HL-60 (cell line): ENCODE data around the gene CSMD2.

Experiments used
- DNase-seq, 2 experiments: peaks; one replicate each; pipeline ENCODE4 v3.0.0-alpha.2; 2010 to 2020; ENCODE audit warnings: low read depth in 1 of 2, low spot score in 1 of 2
- H3K27ac ChIP-seq: fragments of 250-450 bp; sonication (Bioruptor Pico); replicated peaks from 2 replicates; pipeline ENCODE4 v1.5.1; 2020; ENCODE audit warnings: mild to moderate bottlenecking, moderate library complexity
- H3K27me3 ChIP-seq: fragments of 250-450 bp; sonication (Bioruptor Pico); 2 replicates; pipeline ENCODE4 v1.5.1; 2021; ENCODE audit warnings: mild to moderate bottlenecking, moderate library complexity; ENCODE audit not compliant: insufficient read depth, poor library complexity, severe bottlenecking
- H3K4me3 ChIP-seq: replicated peaks from 2 replicates; pipeline ENCODE4 v1.5.1; 2011; ENCODE audit warnings: mild to moderate bottlenecking, control low read depth, low read length; ENCODE audit not compliant: insufficient read depth
- GABPA ChIP-seq: IDR thresholded peaks from 2 replicates; pipeline ENCODE4 v1.6.1; 2012; ENCODE audit warnings: low read depth
- POLR2AphosphoS5 ChIP-seq: IDR thresholded peaks from 2 replicates; pipeline ENCODE4 v1.6.1; 2012; ENCODE audit warnings: low read depth
- SPI1 ChIP-seq: IDR thresholded peaks from 2 replicates; pipeline ENCODE4 v1.6.1; 2012; ENCODE audit warnings: low read depth, mild to moderate bottlenecking, borderline replicate concordance
- TF ChIP-seq, protein P1 (sequence below): IDR thresholded peaks from one replicate; pipeline ENCODE4 v1.5.1; 2011; ENCODE audit warnings: low read length, control low read depth, inconsistent platforms; ENCODE audit not compliant: insufficient read depth
- TF ChIP-seq, protein P2 (sequence below): IDR thresholded peaks from 2 replicates; pipeline ENCODE4 v1.6.1; 2012; ENCODE audit warnings: low read depth; ENCODE audit not compliant: insufficient replicate concordance

Gene CSMD2

DNA sequence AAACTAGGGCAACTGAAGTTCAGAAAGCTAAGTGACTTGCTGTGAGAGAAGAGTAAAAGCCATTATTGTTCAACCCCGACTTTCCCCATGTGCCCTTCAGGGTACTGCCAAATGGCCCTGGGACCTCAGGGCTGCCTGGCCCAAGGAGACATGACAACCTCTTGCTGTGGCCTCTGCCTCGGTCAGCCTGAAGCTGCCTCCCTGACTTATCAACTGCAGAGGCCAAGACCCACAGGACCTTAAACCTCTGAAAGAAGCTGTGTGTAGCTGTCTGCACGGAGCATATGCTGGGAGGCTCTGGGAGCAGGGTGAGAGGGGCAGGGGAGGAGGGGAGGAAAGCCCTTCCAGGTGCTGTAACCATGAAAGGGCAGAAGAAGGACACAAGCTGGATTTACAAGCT is 265.3 kb downstream of the CSMD2 start:
- no peak overlapping the region for H3K4me3 ChIP-seq
- H3K27me3 ChIP-seq: peaks cover 2% of the 10 kb centered on the region
- no peak for TF ChIP-seq GABPA
- TF ChIP-seq, protein P1, sequence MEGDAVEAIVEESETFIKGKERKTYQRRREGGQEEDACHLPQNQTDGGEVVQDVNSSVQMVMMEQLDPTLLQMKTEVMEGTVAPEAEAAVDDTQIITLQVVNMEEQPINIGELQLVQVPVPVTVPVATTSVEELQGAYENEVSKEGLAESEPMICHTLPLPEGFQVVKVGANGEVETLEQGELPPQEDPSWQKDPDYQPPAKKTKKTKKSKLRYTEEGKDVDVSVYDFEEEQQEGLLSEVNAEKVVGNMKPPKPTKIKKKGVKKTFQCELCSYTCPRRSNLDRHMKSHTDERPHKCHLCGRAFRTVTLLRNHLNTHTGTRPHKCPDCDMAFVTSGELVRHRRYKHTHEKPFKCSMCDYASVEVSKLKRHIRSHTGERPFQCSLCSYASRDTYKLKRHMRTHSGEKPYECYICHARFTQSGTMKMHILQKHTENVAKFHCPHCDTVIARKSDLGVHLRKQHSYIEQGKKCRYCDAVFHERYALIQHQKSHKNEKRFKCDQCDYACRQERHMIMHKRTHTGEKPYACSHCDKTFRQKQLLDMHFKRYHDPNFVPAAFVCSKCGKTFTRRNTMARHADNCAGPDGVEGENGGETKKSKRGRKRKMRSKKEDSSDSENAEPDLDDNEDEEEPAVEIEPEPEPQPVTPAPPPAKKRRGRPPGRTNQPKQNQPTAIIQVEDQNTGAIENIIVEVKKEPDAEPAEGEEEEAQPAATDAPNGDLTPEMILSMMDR: no peak
- TF ChIP-seq POLR2AphosphoS5: no peak
- no peak for TF ChIP-seq SPI1
- TF ChIP-seq, protein P2, sequence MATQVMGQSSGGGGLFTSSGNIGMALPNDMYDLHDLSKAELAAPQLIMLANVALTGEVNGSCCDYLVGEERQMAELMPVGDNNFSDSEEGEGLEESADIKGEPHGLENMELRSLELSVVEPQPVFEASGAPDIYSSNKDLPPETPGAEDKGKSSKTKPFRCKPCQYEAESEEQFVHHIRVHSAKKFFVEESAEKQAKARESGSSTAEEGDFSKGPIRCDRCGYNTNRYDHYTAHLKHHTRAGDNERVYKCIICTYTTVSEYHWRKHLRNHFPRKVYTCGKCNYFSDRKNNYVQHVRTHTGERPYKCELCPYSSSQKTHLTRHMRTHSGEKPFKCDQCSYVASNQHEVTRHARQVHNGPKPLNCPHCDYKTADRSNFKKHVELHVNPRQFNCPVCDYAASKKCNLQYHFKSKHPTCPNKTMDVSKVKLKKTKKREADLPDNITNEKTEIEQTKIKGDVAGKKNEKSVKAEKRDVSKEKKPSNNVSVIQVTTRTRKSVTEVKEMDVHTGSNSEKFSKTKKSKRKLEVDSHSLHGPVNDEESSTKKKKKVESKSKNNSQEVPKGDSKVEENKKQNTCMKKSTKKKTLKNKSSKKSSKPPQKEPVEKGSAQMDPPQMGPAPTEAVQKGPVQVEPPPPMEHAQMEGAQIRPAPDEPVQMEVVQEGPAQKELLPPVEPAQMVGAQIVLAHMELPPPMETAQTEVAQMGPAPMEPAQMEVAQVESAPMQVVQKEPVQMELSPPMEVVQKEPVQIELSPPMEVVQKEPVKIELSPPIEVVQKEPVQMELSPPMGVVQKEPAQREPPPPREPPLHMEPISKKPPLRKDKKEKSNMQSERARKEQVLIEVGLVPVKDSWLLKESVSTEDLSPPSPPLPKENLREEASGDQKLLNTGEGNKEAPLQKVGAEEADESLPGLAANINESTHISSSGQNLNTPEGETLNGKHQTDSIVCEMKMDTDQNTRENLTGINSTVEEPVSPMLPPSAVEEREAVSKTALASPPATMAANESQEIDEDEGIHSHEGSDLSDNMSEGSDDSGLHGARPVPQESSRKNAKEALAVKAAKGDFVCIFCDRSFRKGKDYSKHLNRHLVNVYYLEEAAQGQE: no peak
- DNase-seq: no peak
- no peak overlapping the region for H3K27ac ChIP-seq

DNA sequence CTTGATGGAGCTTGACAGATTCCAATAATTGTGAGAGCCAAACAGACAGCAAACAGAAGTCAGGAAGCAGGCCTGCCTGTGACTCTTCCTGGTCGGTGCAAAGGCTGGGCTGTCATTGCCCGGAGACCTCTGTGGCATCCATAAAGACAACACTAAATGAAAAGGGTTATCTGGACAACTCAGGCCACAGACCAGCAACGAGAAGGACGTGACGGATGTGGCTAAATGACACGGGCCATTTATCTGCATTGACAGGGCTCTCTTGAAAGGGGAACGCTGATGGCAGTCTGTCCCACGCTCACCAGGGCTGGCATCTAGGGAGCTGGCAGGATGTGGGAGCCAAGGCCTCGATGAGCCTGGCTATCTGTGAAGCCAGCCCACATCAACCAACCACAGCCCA is 266.1 kb downstream of the CSMD2 start:
- Histone ChIP-seq H3K4me3 (no peak overlapping the region), H3K27me3 (no peaks in the 10 kb centered on the region), H3K27ac (no peak overlapping the region)
- TF ChIP-seq, protein P1: no peak
- TF ChIP-seq POLR2AphosphoS5: no peak
- no peak for TF ChIP-seq GABPA
- TF ChIP-seq, protein P2: no peak
- no peak for TF ChIP-seq SPI1
- no peak for DNase-seq

DNA sequence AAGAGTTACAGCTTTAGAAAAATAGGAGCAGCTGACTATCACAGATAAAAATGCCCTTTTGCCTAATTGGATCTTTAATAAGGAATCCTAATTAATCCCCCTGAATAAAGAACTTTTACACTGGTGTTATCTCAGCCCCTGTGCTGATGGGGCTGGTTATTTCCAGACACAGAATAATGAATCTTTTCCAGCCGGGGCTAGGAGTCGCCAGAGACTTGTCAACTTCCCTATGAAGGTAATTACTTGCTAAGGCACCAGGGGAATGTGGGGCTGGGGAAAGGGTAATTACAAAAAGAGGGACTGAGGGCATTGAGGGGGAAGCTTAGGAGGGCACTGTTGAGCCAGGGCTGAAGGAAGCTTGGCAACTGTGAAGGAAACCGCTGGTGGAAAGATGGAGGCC is 266.6 kb downstream of the CSMD2 start:
- TF ChIP-seq SPI1: no peak
- TF ChIP-seq, protein P2: no peak
- TF ChIP-seq, protein P1: no peak
- no peak for TF ChIP-seq POLR2AphosphoS5
- no peak for DNase-seq
- no peak overlapping the region for H3K27ac ChIP-seq
- H3K27me3 ChIP-seq: no peaks in the 10 kb centered on the region
- H3K4me3 ChIP-seq: no peak overlapping the region
